HG02981 (cell line): Measurements from ENCODE around the gene COL6A3.
"Not testable (repeated sequence)": the region's sequence is repeated elsewhere in the genome, so short reads cannot be mapped to it uniquely, and the experiment has no call there.

Experiments used
- ATAC-seq: cut with Tn5 transposase; IDR thresholded peaks from one replicate; pipeline ENCODE4 v1.9.1; 2021; ENCODE audit warnings: mild to moderate bottlenecking, moderate library complexity; ENCODE audit not compliant: unreplicated experiment

The COL6A3 gene

DNA sequence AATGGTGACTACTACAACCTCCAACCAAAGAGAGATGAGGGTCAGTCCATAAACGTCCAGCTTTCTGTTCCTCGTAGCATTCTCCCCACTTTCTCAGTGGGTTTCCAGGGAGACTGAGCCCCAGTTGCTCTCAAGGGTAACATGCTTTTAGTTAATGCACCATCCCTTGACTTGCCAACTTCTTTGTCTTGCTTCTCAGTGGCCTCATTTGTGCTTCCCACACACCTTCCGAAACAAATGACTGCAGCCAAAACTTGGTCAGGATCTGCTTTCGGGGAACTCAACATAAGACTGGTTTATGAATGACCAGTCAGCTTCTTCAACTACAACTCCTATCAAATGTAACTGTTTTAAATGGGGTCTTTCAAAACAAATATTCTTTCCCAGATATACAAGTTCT is 94.1 kb downstream of the COL6A3 start:
- no peak for ATAC-seq

- ATAC-seq, result no peak
These were observed 94.7 kb downstream of the COL6A3 start for GRCh38 chr2:237319086-237319820.

DNA sequence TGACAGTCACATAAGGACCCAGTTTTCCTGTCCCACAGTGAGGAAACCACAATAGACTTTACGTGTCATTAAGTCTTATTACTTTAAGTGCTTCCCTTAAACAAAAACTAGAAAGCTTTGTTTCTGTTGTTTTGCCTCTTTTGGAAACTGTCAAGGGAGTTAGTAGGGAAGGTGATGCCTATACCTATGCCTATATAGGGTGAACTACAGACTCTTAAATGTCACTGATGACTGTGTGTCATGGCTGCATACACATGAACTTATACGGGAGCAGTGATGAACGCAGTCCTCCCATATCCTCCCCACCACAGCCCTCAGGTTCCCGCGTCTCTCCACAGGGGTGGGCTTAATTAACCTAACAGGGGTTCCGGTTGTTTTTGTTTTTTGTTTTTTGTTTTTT is 97.6 kb downstream of the COL6A3 start:
- no peak for ATAC-seq

DNA sequence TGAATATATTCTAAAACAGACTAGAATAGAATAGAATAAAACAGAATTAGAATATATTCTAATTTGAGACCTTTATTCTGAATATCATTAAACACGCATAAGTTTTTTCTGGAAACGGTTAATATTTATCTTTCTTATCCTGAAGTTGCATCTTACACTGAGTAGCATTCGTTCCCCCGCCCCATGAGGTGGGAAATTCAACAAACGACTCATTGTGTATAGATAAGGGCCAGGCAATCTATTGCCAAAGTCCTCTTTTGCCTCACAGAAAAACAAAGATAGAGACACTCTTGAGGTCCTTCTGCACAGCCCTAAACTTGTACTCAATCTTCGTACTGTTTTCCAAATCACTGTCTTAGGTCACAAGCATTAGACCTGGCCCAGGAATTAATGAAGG is 98.1 kb downstream of the COL6A3 start:
- ATAC-seq, result no peak

DNA sequence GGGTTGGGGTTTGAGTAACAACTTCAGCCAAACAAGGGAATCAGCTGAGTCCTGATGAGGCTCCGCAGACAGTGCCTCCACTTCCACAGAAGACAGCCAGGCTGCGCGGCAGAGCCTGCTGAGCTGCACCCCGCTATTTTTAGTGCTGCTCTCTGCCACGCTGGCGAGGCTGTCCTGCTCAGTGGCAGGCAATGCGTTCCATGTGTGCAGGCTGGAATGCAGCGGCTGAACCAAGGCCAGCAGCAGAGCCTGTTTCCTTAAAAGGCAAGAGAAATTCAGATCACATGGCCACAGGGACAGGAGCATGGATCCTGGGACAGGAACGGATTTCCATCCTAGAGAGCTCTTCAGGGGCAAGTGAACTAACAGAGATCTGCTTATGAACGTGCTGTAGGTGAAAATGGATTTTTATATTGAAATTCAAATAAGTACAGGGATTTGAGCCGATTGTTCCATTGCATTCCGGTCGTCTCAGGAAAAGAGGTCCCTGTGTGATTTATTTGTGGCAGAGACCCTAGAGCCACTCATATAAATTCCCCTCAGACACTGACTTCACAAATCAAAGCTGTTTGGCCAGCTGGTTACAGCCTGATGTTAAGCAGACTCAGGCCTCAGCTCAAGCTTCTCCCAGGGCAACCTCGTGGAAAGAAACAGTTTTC is 98.7 kb downstream of the COL6A3 start:
- ATAC-seq, result no peak

DNA sequence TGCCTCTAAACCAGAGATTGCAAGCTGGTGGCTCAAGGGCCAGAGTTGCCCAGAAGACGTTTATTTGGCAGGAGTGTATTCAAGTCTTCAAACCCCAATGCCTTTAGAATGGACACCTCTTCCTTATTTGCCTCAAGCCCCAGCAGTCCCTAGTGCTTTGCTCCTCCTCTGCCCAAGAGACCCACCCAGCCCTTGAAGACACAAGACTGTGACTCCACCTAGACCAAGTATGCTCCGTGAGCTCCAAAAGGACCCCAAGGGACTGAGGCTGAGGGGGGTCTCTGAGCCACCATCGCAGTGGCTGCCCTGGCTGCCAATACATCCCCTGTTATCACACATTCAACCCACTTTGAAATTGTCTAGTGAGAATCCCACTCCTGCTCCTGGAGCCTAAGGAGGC is 99.3 kb downstream of the COL6A3 start:
- no peak for ATAC-seq

- ATAC-seq, result no peak
These were observed 99.8 kb downstream of the COL6A3 start for GRCh38 chr2:237314198-237314597.

GRCh38 chr2:237312021-237312755 is 101.8 kb downstream of the COL6A3 start:
- ATAC-seq, result no peak

DNA sequence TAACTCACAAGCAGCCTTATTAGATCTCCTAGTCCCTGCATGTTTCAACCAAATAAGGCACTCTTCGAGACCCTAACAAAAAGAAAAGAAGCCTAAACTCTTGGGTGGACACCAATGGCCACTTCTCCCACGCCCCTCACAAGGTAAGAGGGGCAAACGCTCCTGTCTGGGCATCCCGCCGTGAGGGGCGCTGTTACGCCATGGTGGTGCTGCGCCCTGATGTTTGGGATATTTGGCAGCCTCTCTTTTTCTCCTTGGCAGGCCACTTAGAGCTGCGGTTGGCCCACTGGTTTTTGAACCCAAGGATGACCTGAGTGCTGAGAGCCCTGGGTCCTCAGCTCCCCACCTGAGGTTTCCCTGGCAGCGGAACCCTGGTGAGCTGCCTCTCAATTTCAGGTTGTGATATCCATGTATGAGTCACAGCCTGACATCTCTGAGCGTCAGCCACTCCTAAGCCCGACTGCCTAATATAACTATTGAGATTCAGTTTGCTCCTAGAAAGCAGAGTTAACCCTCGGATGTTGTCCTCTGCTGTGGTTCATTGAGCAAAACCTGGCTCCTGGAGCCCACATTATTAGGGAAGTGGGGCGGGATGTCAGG is 103.3 kb downstream of the COL6A3 start:
- ATAC-seq, result no peak

DNA sequence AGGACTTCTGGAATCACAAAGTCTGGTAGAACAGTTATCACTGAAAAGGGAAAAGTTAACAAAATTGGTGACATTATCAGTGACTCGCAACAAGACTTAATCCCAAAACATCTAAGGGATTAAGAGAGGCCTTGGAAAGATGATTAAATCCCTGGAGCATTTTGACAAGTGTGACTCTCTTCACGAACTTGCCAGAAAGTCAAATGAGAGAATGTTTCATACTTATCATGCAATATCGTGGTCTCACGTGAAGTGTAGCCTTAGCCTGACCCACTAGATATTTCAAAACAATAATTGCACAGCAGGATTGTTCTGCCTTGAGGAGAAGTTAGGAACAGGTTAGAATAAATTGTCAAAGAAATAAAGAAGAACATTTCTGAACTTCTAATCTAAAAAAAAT is 104.5 kb downstream of the COL6A3 start:
- ATAC-seq, result no peak

DNA sequence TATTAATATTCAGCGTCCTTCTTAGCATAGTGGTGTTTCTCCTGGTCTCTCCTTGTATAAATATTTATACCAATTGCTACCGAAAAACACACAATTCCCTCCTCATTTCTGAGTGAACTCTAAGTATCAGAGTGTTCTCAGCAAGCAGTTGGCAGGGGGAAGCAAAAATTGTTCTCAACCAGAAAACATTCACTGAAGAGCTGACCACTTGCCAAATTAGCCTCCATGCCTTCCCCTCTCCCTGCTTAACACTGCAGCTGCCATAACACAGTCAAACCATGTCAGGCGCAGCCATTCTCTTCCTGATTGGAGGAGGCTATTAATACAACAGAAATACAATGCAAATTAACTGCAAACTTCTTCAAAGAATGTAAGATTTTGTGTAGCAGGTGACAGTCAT is 105.0 kb downstream of the COL6A3 start:
- no peak for ATAC-seq

GRCh38 chr2:237307474-237307873 is 106.5 kb downstream of the COL6A3 start:
- no peak for ATAC-seq

GRCh38 chr2:237306787-237307170 is 107.2 kb downstream of the COL6A3 start:
- no peak for ATAC-seq

DNA sequence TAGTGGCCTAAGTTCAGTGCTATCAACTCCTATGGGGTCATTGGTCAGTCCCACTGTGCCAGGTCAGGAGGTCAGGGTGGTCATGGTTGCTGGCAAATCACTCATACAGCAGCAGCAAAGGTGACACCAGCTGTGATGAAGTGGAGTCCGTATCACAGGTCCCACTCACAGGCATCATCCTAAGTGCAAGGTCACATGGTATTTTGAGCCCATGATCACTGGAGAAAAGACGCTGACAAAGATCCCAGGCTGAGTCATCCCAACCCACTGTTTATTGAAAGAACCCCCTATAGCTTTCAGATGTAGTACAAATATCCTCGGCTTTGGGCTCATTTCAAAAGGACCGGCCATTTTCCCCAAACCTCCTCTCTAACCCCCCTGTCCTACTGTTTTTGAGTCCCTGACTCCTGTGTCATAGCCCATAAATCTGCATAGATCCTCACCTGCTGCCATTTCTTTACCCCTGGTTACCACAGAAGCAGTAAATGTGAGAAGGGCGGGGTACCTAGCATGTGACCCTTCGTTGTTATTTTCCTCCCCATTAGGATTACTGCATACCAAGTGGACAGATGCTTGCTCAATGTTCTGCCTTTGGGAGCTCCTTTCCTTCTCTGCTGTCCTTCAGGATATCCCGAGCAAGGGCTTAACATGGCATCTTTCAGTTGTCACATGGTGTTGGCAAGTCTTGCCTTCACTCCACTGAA is 107.7 kb downstream of the COL6A3 start:
- no peak for ATAC-seq

DNA sequence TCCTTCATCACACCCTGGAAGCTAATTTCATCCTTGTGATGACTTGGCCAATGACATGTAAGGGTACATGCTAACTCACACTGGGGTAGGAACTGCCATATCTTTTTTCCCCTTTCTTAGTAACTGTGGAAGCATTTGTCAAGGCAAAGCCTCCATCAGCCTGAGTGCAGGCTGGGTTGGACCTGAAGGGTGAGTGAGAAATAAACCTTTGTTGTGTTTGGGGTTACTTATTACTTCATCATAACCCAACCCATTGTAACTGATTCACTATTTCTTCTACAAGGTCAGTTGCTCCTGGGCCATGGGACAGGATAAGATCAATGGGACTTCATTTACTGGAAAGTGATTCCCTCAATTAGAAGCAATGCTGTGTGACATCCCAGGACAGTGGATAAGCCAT is 108.4 kb downstream of the COL6A3 start:
- ATAC-seq, result no peak

- ATAC-seq, result no peak
These were observed 109.0 kb downstream of the COL6A3 start for GRCh38 chr2:237304763-237305514.

GRCh38 chr2:237303244-237303643 is 110.7 kb downstream of the COL6A3 start:
- not testable (repeated sequence) for ATAC-seq

GRCh38 chr2:237301595-237301994 is 112.4 kb downstream of the COL6A3 start:
- ATAC-seq, result no peak

GRCh38 chr2:237300739-237301138 is 113.2 kb downstream of the COL6A3 start:
- no peak for ATAC-seq

DNA sequence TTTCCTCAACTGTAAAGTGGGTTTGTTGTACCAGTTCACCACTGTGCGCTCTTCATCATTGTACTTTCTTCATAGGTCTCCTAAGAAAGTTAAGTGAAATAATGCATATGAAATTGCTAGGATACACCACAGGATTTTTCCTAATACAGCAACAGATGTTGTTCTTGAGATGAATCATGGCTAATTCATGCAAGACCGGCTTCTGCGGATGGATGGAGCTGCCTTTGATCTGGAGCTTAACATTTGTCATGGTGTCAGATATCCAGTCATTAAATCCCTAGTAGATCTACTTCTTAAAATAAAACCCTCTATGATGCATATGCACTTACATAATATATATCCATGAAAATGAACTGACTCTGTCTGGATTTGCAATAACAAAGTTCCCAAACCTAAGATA is 114.1 kb downstream of the COL6A3 start:
- ATAC-seq, result no peak
